ENCODE results near the gene MAP7D2. TPM values are rescaled to one million over a fixed set of nuclear protein-coding genes. Genes with fewer than 3 reads are reported as not detected.

Gene MAP7D2
- total RNA-seq, 2 experiments from 2014 or later, result 0.69 to 0.83 TPM

Small RNAs within 50 kb of the gene (microRNA-seq; reads per million reads assigned to microRNA genes)
- 1.6 reads per million for gene MIR23C (ENCODE audit: borderline microRNAs expressed, borderline replicate concordance)

Other genes starting within 250 kb of the MAP7D2 start
- gene SH3KBP1, start 229.3 kb downstream of the MAP7D2 start, total RNA-seq, result 10 to 100 TPM; 67.5 to 78.3 TPM
- gene BCLAF3, start 125.8 kb downstream of the MAP7D2 start, total RNA-seq, result 1 to 10 TPM; 3.6 to 4.7 TPM
- 100 to 1,000 TPM; 106 to 109 TPM for gene EIF1AX, start 24.9 kb upstream of the MAP7D2 start, total RNA-seq
- 10 to 100 TPM; 27.7 to 27.9 TPM for gene RPS6KA3, start 150.0 kb upstream of the MAP7D2 start, total RNA-seq

Measured in activated naive CD4-positive, alpha-beta T cell treated with anti-CD3 and anti-CD28 coated beads for 36 hours (primary cell).